Heart right ventricle (tissue), 16 donors: ENCODE results near the gene MRGPRF. TPM values are rescaled to one million over a fixed set of nuclear protein-coding genes. Genes with fewer than 3 reads are reported as not detected.

Experiments
- ATAC-seq, 8 donors: fragments of 200-7000 bp; cut with Tn5 transposase; one replicate each; pipeline ENCODE4 v1.9.1; 2020; ENCODE audit warnings: mild to moderate bottlenecking in 8 of 8, moderate library complexity in 8 of 8, moderate number of reproducible peaks in 1 of 8
- DNase-seq, 2 donors: peaks; one replicate each; pipeline ENCODE4 v3.0.0-alpha.2; 2020
- H3K27ac ChIP-seq, 10 donors: fragments of 200-600 bp; sonication (generic) in 2 of 10; one replicate each; pipeline versions ENCODE4 v1.5.0 to v1.8.0; 2020 to 2022; ENCODE audit warnings: mild to moderate bottlenecking in 3 of 10
- H3K27me3 ChIP-seq, 7 donors: fragments of 200-600 bp; one replicate each; pipeline ENCODE4 v1.8.0; 2021 to 2022; ENCODE audit warnings: mild to moderate bottlenecking in 2 of 7
- H3K36me3 ChIP-seq, 9 donors: fragments of 200-600 bp; sonication (generic) in 1 of 9; one replicate each; pipeline versions ENCODE4 v1.5.0 to v1.8.0; 2020 to 2022; ENCODE audit warnings: mild to moderate bottlenecking in 2 of 9
- H3K4me1 ChIP-seq, 9 donors: fragments of 200-600 bp; sonication (generic) in 1 of 9; one replicate each; pipeline versions ENCODE4 v1.5.0 to v1.8.0; 2020 to 2022; ENCODE audit warnings: mild to moderate bottlenecking in 4 of 9
- H3K4me3 ChIP-seq, 10 donors: fragments of 200-600 bp; sonication (generic) in 2 of 10; one replicate each; pipeline versions ENCODE4 v1.5.0 to v1.8.0; 2020 to 2022; ENCODE audit warnings: mild to moderate bottlenecking in 7 of 10, moderate library complexity in 2 of 10
- H3K9me3 ChIP-seq, 11 donors: fragments of 200-600 bp in 10 of 11; sonication (generic) in 2 of 11; one replicate each; pipeline versions ENCODE4 v1.5.0 to v1.8.0; 2013 to 2022; ENCODE audit warnings: mild to moderate bottlenecking in 2 of 11, control low read depth in 1 of 11, moderate library complexity in 1 of 11
- CTCF ChIP-seq, 9 donors: fragments of 200-600 bp; sonication (generic) in 2 of 9; IDR thresholded peaks; one replicate each; pipeline versions ENCODE4 v1.5.0 to v1.8.0; 2021 to 2022; ENCODE audit warnings: antibody characterized with exemption in 9 of 9, mild to moderate bottlenecking in 5 of 9, moderate library complexity in 1 of 9
- WGBS, 2 donors: extraction: QIAGEN DNeasy Blood & Tissue Kit; methylation state at CpG; one replicate each; pipeline ENCODE4 v1.1.7; 2013; ENCODE audit warnings: inconsistent platforms in 1 of 2; 5-methylcytosine and 5-hydroxymethylcytosine counted together
- intact Hi-C, 10 donors: fragments of 100-400 bp; cut with DNase I; formaldehyde crosslinking; loops; one replicate each; pipeline versions ENCODE4 v1.11.1 to v1.14.2; 2022
- polyA plus RNA-seq, 2 donors: library from polyadenylated mRNA; stranded (reverse); fragments of 200-250 nt; gene quantifications; one replicate each; pipeline ENCODE4 v1.2.3, GENCODE V29; 2013
- total RNA-seq, 10 donors: library from RNA; stranded (reverse); fragmentation: NEBNext Ultra II Directional in 3 of 10; extraction: Animal tissue kit (Norgen Biotek cat#: 25700) in 3 of 10; gene quantifications; one replicate each; pipeline versions ENCODE4 v1.2.1 to v1.2.4, GENCODE V29; 2021 to 2023
- donor health status: Arrhythmogenic right ventricular cardiomyopathy.
- donor health status: ischemic (EF 13 %, LVEDD 7.1; RV severe dilation, severe dysfunction).
- donor health status: healthy with polysubstance abuse.
- donor health status: DM: no; HTN: yes; CAD: no.
- donor health status: DM: no; HTN: no; CAD: no.
- donor health status: ischemic (EF 25% LVEDD 6.9; RV normal size, moderate dysfunction).
- donor health status: ischemic (EF 25% LVEDD 5.7; RV mildly dilated, moderate dysfunction).
- donor health status: healthy.
- donor health status: DM: yes; HTN: yes; CAD: no.
- donor health status: Ischemic cardiomyopathy.
- donor health status: ischemic (EF 35%, LVEDD 5.7; RV mildly dilated, moderate dysfunction).
- donor health status: nonischemic (EF 11% LVEDD 7.7; RV severe dilation, severe dysfunction).
- donor health status: DM: yes; HTN: yes; CAD: no.
- donor health status: PGD.
- donor health status: ischemic (EF 29% LVEDD 5.4; RV normal size, mild dysfunction).
- donor health status: nonischemic (EF 23%, LVEDD 6.1; RV moderate dilation, normal function).

MRGPRF gene
- total and polyA plus RNA-seq, 12 donors = 0.98 to 10.7 (median 2.4) TPM

GRCh38 chr11:69034123-69034867 is 21.2 kb upstream of the MRGPRF start:
- no peaks in the 10 kb centered on the region for H3K9me3 ChIP-seq
- no peak for TF ChIP-seq CTCF (IDR thresholded peaks at IDR 0.05)
- H3K36me3 ChIP-seq = no peaks in the 10 kb centered on the region
- H3K4me3 ChIP-seq = no peak overlapping the region
- WGBS, 2 donors = 83 to 89% methylated on average over 22 of the region's 22 CpGs
- H3K27ac ChIP-seq = no peak overlapping the region
- H3K4me1 ChIP-seq = peaks cover 0 to 10% (median 0%) of the 10 kb centered on the region in 9 donors
- H3K27me3 ChIP-seq = peaks cover 0 to 11% (median 0%) of the 10 kb centered on the region in 7 donors
- intact Hi-C loops = no loop called here
- DNase-seq (no peak), ATAC-seq (no peak)

DNA sequence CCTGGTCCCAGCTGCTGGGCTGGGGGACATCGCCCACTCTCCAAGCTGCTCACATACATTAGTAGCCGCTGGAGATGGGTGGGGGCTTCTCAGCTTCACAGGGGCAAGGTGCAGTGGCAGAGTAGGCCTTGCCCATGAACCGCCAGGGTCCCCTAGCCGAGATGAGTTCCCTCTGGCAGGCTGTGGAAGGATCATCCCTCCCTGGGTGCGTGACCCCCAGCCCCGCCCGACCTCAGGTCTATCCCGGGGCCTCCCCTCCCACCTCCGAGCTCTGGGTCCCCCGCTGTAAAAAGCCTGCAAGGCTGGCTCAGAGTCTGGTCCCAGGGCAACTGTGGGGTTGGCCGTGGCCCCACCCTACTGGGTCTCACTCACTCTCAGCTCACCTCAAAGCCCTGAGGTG is 20.4 kb upstream of the MRGPRF start:
- 87 to 93% methylated on average over 11 of the region's 11 CpGs for WGBS, 2 donors
- no peak for TF ChIP-seq CTCF (IDR thresholded peaks at IDR 0.05)
- no peak overlapping the region for H3K27ac ChIP-seq
- no peaks in the 10 kb centered on the region for H3K9me3 ChIP-seq
- intact Hi-C loops = no loop called here
- H3K4me1 ChIP-seq = peaks cover 0 to 10% (median 0%) of the 10 kb centered on the region in 9 donors
- DNase-seq = no peak
- peaks cover 0 to 11% (median 0%) of the 10 kb centered on the region in 7 donors for H3K27me3 ChIP-seq
- no peak for ATAC-seq
- no peak overlapping the region for H3K4me3 ChIP-seq
- no peaks in the 10 kb centered on the region for H3K36me3 ChIP-seq

DNA sequence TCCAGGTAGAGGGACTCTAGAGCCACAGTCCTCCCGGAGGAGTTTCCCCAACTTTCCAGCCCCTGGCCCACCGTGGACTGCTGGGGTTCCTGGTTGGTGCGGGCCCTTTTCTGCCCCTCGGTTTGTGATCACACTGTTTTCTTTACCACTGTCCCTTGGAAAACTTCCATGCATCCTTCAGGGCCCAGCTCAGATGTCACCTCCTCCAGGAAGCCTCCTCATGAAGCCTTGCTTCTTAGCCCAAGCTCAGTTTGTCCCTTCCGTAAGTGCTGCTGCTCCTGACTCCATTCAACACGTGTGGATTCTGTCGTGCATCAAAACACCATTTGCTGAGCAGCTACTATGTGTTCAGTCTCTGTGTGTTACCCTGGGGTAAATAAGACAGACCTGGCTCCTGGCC is 19.8 kb upstream of the MRGPRF start:
- Histone ChIP-seq H3K27me3 (peaks cover 0 to 11% (median 0%) of the 10 kb centered on the region in 7 donors), H3K27ac (no peak overlapping the region), H3K4me3 (no peak overlapping the region), H3K4me1 (peaks cover 0 to 15% (median 0%) of the 10 kb centered on the region in 9 donors), H3K36me3 (no peaks in the 10 kb centered on the region), H3K9me3 (no peaks in the 10 kb centered on the region)
- intact Hi-C loops = no loop called here
- WGBS, 2 donors = 86 to 91% methylated on average over 7 of the region's 7 CpGs
- DNase-seq (no peak), ATAC-seq (no peak)
- no peak for TF ChIP-seq CTCF (IDR thresholded peaks at IDR 0.05)

GRCh38 chr11:69030301-69030700 is 17.3 kb upstream of the MRGPRF start:
- ATAC-seq (no peak), DNase-seq (no peak)
- WGBS, 2 donors = 78 to 79% methylated on average over 6 of the region's 6 CpGs
- no peak for TF ChIP-seq CTCF (IDR thresholded peaks at IDR 0.05)
- Histone ChIP-seq H3K27ac (no peak overlapping the region), H3K4me1 (peaks cover 0 to 12% (median 0%) of the 10 kb centered on the region in 9 donors), H3K36me3 (no peaks in the 10 kb centered on the region), H3K9me3 (no peaks in the 10 kb centered on the region), H3K4me3 (no peak overlapping the region), H3K27me3 (peaks cover 0 to 6% (median 0%) of the 10 kb centered on the region in 7 donors)
- intact Hi-C loops = no loop called here
